Fibroblast of mammary gland (primary cell): ENCODE data around the gene TBPL2.

Experiments
- DNase-seq: peaks from one replicate; pipeline ENCODE4 v3.0.0-alpha.2; 2010; ENCODE audit warnings: low read depth
- H3K4me3 ChIP-seq: 2 replicates; pipeline ENCODE4 v1.5.1; 2011; ENCODE audit warnings: low read depth, mild to moderate bottlenecking, low read length, moderate library complexity; ENCODE audit not compliant: control insufficient read depth
- TF ChIP-seq, protein P1 (sequence below): conservative IDR thresholded peaks from 2 replicates; pipeline ENCODE4 v1.5.1; 2011; ENCODE audit warnings: low read depth, low read length, inconsistent platforms; ENCODE audit not compliant: control insufficient read depth, insufficient read depth

The TBPL2 gene

DNA sequence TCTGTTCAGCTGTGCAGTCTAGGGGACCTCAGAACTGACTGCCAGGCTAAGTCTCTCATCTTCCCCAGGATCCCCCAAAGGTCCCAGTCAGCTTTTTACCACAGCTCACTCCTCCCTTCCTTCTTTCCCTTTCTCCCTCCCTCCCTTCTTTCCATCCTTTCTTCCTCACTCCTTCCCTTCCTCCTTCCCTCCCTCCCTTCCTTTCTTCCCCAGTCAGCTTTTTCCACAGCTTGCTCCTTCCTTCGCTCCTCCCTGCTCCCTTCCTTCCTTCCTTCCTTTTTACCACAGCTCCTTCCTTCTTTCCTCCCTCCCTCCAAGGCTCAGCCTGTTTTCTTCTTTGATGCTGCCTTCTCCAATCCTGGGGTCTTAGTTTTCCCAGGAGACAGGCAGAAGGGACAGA, 68.0 kb downstream of the TBPL2 start:
- no peak for DNase-seq
- TF ChIP-seq, protein P1, sequence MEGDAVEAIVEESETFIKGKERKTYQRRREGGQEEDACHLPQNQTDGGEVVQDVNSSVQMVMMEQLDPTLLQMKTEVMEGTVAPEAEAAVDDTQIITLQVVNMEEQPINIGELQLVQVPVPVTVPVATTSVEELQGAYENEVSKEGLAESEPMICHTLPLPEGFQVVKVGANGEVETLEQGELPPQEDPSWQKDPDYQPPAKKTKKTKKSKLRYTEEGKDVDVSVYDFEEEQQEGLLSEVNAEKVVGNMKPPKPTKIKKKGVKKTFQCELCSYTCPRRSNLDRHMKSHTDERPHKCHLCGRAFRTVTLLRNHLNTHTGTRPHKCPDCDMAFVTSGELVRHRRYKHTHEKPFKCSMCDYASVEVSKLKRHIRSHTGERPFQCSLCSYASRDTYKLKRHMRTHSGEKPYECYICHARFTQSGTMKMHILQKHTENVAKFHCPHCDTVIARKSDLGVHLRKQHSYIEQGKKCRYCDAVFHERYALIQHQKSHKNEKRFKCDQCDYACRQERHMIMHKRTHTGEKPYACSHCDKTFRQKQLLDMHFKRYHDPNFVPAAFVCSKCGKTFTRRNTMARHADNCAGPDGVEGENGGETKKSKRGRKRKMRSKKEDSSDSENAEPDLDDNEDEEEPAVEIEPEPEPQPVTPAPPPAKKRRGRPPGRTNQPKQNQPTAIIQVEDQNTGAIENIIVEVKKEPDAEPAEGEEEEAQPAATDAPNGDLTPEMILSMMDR, result no peak
- no peak overlapping the region for H3K4me3 ChIP-seq

GRCh38 chr14:55370883-55371455, 69.4 kb downstream of the TBPL2 start:
- no peak for DNase-seq
- no peak overlapping the region for H3K4me3 ChIP-seq
- TF ChIP-seq, protein P1, result no peak

- TF ChIP-seq, protein P1, result no peak
- H3K4me3 ChIP-seq, result no peak overlapping the region
- DNase-seq, result peak; percentile 77
Observed at GRCh38 chr14:55366271-55366670, 74.1 kb downstream of the TBPL2 start.
